Measurements from ENCODE around the gene TPCN1.

- TF ChIP-seq POLR2A (IDR thresholded peaks at IDR 0.05) (no peak), CTCF (IDR thresholded peaks at IDR 0.05) (no peak)
These were observed 92.9 kb downstream of the TPCN1 start for GRCh38 chr12:113314121-113314529.
